SKM-1 (cell line): ENCODE data around the gene PPP1R37.
"Not testable (repeated sequence)": the region's sequence is repeated elsewhere in the genome, so short reads cannot be mapped to it uniquely, and the experiment has no call there.

Experiments
- DNase-seq: peaks from one replicate; lab custom pipeline; 2025; ENCODE audit not compliant: unreplicated experiment; lab: John Stamatoyannopoulos, UW

PPP1R37 gene

DNA sequence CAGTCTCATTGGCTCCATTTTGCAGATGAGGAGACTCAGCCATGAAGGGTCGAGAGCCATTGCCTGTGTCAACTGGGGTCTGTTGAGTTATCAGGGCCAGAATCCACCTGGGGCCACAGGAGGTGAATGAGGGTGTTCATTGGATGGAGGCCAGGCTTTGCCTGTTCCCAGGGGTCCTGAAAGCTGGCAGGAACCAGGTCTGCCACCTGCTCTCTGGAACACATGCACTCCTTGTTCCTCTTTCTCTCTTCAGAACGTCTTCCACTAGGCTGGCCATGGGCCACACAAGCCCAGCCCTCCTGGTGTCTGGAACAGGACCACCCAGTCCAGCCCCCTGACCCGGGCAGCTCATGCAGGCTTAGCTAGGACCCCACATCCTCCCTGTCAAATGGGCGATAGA lies 21.1 kb downstream of the PPP1R37 start:
- DNase-seq, result no peak

DNA sequence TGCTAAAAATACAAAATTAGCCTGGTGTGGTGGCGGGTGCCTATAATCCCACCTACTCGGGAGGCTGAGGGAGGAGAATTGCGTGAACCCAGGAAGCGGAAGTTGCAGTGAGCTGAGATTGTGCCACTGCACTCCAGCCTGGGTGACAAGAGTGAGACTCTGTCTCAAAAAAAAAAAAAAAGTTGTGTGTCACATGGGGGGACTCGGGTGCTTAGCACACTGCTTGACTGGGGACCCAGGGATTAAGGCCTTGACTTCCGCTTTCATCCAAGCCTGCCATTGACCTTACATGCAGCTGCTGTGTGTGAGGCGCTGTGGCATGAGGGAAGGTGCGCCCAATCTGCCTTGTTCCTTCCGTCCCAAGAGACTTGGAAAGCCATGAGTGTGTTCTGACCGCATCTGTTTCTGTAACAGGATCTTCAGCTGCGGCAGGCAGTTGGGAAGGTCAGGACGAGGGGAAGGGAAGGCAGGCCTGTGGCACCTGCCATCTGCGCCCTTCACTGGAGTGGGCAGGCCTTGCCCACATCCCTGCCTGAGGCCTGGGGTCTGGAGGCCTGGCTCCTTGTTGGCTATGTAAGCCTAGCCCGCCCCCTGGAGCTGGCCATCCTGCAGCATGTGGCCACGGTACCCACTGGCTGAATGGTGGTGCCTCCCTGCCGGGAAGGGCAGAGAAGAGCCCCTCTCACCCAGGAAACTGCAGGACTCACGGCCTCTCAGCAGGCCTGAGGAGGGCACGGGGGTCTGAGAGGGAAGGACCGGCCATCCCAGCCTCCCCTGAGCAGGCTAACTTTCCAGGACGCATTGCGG lies 23.0 kb downstream of the PPP1R37 start:
- DNase-seq, result no peak

DNA sequence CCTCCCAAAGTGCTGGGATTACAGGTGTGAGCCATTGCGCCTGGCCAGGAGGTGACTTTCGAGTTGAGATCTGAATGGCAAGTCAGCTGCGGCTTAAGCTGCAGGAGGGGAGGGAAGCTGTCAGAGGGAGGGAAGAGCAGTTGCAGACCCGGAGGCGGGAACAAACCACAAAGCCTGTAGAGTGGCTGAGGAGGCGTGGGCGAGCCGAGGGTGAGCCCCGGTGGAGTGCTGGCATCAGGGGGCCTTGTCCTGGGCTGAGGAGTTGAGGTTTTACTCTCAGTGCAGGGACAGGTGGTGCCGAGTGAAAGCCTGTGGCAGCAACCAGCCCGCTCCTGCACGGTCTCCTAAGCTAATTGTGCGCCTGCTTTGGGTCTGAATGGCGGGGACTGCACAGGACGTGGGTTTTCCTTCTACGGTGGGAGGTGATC lies 24.2 kb downstream of the PPP1R37 start:
- DNase-seq, result no peak

DNA sequence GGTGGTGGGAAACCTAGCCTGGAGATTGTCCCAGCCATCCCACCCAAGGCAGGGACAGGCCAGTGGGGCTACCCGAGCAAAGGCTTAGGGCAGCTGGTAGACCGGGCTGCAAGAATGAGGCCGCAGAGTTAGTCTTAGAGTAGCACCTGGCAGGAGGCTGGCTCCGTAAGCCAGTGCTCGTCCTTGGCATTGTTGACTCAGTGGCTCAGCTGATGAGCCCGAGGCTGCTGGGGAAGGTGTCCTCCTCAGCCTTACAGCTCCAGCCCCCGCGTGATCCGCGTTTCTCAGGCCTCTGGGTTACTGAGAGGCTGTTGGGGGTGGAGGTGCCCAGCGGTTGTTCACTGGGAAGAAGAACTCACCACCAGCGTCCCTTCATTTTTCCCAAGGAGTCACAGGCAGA lies 24.7 kb downstream of the PPP1R37 start:
- no peak for DNase-seq

DNA sequence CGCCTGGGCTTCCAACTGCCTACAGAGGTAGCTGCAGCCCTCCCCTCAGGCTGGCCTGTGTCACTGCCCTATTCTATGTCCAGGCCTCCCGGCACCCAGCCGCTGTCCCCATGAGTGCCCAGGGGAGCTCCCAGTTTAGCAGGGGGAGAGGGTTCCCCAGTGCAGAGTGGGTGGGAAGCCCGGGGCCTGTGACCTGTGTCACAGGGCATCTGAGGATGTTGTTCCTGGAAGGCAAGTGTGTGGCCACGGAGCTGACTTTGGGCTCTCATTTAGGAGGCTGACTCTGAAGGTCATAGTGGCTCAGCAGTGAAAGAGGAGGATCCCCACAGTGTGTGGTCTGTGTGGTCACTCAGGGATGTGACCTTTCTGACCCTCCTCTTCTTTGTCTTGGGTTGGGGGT lies 25.1 kb downstream of the PPP1R37 start:
- no peak for DNase-seq

DNA sequence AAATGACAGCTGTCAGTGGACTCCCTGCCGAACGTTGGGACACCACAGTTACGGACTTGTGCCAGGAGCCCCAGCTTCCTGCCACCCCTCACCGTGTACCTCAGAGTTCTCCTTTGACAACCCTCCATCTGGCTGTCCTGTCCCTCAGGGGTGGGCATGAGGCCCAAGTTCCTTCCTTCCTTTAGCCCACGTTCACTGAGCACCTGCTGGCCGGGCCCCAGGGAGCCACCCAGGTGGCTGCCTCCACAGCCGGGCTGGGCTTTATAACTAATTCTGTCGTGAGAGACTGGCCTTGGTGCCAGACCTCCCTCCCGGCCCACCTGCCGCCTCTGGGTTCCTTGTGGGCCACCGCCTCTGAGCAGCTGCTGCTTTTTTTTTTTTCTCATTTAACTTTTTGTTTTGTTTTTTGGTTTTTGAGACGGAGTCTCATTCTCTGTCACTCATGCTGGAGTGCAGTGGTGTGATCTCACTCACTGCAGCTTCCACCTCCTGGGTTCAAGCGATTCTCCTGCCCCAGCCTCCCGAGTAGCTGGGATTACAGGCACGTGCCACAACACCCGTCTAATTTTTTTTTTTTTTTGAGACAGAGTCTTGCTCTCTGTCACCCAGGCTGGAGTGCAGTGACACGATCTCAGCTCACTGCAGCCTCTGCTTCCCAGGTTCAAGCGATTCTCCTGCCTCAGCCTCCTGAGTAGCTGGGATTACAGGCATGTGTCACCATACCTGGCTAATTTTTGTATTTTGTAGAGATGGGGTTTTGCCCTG lies 25.8 kb downstream of the PPP1R37 start:
- DNase-seq, result not testable (repeated sequence)

DNA sequence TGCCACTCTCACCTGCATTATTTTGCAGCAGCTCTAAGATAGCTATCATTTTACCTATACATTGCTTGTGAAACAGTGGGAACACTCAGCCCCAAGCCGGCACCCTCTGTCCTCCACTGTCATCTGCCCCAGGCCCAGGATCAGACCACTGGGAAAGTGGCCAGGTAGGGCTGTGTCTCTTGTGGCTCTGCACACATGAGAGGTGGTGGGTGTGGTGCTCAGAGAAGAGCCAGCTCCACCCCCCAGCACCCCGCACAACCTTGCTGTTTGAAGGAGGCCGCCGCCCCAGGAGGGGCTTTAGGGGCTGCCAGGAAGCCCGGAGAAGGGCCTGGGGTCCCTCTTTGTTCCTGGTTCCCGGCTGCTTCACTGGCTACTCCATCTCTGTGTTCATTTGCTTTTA lies 26.6 kb downstream of the PPP1R37 start:
- DNase-seq, result no peak

DNA sequence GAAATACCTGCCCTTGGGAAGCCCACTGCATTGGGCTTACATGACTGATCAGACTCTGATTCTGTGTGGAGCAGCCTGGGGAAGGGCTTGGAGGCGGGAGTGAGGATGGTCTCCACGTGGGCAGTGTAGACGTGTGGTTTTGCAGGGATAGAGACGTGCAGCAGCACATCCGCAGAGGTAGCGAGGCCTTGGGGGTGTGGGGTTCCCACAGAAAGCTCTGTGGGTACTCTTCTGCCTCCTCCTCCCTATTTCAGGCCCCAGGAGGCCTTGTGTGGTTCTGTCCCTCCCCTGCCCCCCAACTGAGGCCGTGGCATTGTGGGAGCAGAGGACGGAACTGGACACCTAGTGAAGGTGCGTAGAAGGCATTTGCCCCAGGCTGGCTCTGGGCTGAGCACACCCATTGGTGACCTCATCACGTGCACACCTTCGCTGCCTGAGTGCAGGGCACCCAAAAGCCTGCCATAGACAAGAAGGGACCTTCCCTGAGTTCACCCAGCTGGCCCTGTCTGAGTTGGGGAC lies 28.9 kb downstream of the PPP1R37 start:
- no peak for DNase-seq

DNA sequence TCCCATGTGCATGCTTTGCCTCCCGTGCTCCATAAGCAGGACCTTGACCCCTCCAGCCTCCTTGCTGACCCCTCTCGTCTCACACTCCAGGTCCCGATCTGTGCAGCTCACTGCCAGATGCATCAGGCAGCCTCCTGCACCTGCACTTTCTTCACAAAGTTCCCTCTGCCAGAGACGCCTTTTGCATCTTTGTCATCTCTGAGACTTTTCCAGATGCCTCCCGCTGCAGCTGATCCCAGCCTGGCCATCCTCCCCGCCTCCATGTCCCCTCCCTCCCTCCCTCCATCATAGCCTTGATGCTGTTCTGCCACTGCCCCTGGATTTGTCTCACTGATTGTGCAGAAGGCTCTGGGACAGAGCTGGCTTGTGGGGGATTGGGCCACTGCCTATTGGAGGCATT lies 29.9 kb downstream of the PPP1R37 start:
- no peak for DNase-seq

DNA sequence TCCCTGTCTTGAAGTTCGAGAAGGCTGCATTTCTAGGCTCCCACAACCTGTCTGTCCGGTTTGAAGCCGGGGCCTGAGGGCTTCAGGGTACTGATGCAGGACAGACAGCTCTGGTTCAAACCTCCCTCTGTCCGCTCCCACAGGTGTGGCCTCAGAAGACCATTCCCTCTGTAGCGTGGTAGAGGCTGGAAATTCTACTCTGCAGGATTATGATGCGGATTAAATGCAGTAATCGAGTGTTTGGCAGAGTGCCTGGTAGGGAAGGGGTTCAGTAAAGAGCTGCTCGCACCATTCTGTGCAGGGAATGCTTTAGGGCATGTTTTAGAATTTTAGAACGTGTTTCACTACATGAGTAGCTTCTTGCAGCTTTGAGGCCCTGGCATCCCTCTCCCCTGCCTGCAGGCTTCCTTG lies 30.5 kb downstream of the PPP1R37 start:
- no peak for DNase-seq

DNA sequence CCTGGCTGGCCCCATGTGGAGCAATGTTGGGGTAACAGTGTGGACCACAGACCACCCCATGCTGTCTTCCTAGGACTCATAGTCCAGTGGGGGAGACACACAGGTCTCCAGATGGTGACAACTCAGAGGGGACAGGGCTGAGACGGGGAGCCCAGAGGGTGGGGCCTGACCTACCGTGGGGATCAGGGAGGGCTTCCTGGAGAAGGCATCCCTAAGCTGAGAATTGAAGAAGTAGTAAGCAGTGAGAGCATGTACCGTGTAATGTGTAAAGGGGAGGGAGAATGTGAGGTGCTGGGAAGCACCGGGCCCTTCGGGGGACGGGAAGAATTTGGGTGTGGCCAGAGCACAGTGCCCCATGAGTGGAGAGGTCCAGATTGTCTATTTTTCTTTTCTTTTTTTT lies 31.0 kb downstream of the PPP1R37 start:
- no peak for DNase-seq

DNA sequence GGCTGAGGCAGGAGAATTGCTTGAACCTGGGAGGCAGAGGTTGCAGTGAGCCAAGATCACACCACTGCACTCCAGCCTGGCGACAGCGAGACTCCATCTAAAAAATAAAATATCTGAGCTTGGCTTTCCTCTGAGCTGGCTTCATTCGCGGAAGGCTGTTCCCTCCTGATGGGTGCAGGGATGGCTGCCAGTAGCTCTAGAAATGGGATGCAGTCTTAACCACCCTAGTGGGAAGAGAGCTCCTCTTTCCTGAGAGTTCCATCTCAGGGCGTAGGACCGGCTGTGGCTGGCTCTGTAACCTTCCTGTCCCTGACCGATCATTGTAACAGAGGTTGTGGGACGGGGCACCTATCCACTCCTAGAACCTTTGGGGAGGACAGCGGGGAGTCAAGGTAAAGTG lies 32.4 kb downstream of the PPP1R37 start:
- DNase-seq, result no peak

DNA sequence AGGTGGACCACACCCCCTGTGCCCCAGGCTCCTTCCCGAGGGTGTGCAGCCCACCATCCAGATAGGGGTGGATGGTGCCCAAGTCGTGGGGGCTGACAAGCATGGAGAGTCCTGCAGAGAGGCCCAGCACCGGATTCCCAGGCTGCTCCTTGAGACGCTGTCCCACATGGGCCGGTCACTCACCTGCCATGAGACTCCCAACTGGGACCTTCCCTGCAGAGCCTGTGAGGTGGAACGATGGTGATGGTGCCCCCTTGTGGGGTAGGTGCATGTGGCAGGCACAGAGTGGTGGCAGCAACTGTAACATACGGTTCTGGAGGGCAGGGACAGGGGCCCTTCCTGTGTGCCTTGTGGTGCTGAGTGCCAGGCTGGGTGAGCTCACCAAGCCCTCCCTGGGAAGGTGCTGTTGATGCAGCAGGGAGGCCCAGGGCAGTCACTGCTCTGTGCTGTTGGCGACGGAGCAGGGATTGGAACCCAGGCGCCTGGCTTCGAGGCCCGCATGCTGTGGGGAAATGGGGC lies 33.1 kb downstream of the PPP1R37 start:
- no peak for DNase-seq

DNA sequence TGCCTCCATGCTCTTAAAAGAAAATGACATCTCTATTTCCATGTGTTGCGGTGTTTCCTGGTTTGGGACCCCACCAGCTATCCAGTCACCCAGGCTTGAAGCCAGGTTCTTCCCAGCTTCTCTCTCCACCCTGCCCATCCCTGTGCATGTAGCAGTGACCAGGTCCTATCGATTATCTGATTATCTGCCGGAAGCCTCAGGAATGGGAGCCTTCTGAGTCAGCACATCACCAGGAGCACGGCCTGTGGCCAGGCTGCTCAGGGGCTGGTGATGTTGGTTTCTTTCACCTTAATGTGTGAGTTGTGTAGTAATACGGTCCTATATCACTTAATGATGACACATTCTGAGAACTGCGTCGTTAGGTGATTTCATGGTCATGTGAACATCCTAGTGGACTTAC lies 33.7 kb downstream of the PPP1R37 start:
- no peak for DNase-seq

DNA sequence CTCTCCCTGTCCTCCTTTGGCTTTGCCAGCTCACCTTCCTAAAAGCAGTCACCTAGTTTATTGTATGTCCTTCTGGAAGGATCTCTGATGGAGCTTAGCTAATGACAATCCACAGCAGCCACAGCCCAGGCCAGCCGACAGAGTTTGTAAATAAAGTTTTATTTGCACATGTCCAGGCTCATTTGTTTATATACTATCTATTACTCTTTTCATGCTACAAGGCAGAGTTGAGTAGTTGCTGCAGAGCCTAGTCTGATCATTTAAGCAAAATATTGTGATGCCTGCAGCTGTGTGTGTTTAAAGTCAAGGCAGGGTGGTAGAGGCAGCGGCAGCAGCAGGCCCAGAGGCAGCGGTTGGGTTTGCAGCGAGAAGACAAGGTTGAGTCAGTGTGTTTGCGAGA lies 35.2 kb downstream of the PPP1R37 start:
- DNase-seq, result no peak

DNA sequence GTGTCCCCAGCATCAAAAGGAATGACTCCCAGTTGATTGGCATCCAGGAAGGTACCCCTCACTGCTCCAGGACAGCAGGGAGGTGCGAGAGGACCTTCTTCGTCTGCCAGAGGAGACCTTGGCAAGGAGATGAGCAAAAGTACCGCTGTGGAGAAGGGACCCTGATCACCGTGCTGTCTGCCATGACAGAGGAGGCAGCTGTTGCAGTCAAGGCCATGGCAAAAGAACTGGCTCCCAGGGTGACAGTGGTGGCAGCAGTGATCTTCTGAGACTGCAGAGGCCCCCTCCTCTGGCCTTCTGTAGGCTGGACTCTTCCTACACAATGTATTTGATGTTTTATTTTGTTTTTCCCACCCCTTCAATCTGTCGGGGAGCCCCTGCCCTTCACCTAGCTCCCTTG lies 35.8 kb downstream of the PPP1R37 start:
- DNase-seq, result no peak

DNA sequence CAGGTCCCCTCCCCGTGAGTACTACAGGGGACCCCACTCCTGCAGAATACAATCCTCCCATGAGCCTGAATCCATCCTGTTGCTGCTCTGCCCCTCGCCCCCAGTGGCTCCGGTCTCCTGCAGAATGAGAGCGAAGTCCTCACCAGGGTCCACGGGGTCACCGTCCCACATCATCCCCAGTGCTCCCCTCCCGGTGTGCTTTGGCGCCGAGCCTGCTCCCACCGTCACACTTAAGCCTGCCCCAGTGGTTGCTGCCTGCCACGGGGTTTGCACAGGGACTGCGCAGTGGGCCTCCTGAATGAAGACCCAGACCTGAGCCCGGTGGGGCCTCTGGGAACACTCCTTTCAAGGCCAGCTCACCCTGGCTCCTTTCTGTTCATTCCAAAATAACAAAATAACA lies 37.3 kb downstream of the PPP1R37 start:
- no peak for DNase-seq

DNA sequence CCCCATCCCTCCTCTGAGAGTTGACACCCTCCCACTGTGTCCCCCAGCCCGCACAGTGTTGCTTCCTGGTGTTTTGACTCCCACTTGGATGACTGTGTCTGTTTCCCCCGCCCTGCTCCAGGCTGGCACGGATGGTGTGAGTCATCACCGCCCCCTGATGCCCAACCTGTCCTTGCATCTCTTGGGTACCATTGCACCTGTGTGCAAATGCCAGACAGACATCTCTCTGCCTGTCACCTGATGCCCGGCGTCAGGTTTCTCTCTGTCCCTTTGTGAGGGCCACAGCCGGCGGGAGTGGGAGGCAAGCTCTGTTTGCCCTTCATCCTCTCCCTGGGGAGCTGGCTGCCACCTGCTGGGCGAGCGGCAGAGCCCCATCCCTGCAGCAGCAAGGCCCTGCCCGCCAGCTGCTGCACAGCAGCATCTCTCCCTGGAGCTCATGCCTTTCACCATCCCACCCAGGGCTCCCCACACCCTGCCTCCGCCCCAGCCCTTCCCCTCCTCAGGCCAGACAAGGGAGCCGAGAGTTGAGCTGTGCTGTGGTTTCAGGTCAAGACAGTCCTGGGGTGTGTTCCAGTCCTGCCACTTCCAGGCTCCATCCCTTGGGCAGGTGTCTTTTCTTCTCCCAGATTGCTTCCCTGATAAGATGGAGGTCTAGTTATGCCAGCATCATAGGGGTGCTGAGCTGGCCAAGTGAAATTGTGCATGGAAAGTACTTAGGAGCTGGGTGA lies 38.1 kb downstream of the PPP1R37 start:
- DNase-seq, result no peak

DNA sequence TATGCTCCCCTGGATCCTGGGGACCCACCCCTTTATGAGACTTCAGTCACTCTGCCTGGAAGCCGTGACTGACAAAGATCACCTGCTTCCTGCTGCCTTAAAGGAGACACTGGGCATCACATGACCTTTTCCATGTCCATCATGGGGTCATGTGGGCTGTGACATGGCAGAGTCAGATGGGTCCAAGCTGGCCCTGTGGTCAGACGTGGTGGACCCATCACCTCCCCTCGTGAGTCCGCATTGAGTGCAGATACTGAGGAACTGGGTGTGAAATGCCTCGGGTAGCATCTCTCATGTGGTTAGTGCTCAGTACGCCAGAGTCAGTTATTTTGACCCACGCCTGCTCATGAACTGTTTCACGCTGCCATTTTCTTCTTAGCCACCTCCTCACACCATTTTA lies 40.7 kb downstream of the PPP1R37 start:
- DNase-seq, result no peak

DNA sequence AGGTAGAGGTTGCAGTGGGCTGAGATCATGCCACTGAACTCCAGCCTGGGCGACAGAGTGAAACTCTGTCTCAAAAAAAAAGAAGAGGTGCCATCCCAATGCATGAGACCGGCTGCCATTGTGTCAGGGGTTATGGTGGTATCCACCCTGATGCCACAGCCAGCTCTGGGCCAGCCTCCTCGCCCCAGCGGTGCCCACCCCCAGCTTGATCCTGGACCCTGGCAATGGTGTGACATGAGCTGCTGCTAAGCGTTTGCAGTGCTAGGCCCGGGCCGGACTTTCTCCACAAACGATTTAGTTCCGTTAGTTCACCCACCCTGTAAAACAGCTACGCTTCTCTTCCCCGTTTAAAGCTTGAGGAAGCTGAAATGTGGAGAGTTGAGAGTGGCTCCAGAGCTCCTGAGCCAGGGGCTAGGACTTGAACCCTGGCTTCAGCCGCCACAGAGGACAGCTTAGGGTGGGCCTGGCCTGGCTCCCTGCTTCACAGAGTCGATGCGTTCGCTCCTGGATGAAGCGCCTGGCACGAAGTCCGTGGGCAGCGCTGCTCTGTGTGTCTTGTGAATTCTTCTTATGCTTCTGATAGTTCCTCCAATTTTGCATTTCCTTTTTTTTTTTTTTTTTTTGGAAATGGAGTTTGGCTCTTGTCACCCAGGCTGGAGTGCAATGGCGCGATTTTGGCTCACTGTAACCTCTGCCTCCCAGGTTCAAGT lies 42.4 kb downstream of the PPP1R37 start:
- DNase-seq, result no peak
